Hepatic stellate cell (primary cell): Measurements from ENCODE around the gene RBM15B.
A peak's percentile ranks its signal among the peaks of the same experiment; 100 is the strongest.
"Not testable (repeated sequence)": the region's sequence is repeated elsewhere in the genome, so short reads cannot be mapped to it uniquely, and the experiment has no call there.

Source experiments
- DNase-seq: peaks from one replicate; pipeline ENCODE4 v3.0.0; 2011; ENCODE audit warnings: low spot score

Gene RBM15B

GRCh38 chr3:51378726-51379125, 12.4 kb upstream of the RBM15B start:
- no peak for DNase-seq

GRCh38 chr3:51379301-51379700, 11.8 kb upstream of the RBM15B start:
- no peak for DNase-seq

DNA sequence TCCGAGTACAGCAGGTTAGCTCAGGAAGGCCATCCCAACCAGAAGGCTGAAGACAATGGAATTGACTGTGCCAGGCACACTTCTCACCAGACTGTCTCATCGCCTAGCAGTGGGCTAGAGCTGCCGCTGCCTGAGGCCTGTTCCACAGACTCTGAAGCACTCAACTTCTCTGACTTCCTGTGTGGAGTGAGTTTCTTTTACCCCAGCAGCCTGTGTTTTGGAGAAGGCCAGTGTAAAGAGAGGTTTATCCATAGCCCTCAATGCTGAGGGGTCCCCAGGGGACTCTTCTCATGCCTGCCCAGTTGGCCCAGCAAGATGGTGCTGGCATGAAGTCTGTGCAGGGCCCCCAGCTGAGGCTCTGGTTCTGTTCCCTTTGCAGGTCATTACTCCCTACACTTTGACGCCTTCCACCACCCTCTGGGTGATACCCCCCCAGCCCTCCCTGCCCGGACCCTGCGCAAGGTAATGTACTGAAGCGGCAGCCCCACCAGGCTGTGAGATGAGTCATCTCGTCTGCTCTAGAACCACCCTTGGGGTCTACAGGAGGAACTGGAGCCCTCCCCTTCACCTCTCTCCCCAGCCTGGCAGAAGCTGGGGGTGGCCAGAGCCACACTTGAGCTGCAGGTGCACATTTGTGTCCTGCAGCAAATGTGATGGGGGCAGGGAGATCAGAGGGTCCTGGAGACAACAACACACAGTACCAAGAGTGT, 11.2 kb upstream of the RBM15B start:
- DNase-seq = no peak

DNA sequence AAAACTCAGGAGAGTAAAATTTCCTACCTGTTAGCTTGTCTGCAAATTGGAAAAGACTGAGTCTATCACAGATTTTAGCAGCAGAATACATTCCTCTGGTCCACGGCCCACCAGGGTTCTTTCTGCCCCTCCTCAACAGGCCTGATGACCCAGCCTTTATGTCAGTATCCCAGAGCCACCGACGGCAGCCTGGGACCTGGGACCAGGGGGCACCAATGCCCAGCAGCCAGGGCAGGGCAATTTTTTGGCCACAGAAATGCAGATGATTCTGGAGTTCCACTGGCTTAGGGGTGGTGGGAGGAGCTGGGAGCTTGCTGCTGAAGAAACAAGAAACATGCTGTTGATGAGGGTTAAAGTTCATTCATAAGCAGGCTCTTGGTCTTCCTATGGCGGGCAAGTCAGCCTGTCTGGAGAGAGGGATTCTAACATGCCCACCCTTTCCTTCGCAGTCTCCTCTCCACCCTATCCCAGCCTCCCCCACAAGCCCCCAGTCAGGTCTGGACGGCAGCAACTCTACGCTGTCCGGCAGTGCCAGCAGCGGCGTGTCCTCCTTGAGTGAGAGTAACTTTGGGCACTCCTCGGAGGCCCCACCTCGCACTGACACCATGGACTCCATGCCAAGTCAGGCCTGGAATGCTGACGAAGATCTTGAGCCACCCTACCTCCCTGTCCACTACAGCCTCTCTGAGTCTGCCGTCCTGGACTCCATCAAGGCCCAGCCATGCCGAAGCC, 10.3 kb upstream of the RBM15B start:
- DNase-seq = no peak

GRCh38 chr3:51381333-51381705, 9.8 kb upstream of the RBM15B start:
- DNase-seq = no peak

GRCh38 chr3:51382076-51382745, 8.9 kb upstream of the RBM15B start:
- no peak for DNase-seq

GRCh38 chr3:51382947-51383578, 8.0 kb upstream of the RBM15B start:
- DNase-seq = no peak

GRCh38 chr3:51384055-51384725, 6.9 kb upstream of the RBM15B start:
- DNase-seq = peak; percentile 58

DNA sequence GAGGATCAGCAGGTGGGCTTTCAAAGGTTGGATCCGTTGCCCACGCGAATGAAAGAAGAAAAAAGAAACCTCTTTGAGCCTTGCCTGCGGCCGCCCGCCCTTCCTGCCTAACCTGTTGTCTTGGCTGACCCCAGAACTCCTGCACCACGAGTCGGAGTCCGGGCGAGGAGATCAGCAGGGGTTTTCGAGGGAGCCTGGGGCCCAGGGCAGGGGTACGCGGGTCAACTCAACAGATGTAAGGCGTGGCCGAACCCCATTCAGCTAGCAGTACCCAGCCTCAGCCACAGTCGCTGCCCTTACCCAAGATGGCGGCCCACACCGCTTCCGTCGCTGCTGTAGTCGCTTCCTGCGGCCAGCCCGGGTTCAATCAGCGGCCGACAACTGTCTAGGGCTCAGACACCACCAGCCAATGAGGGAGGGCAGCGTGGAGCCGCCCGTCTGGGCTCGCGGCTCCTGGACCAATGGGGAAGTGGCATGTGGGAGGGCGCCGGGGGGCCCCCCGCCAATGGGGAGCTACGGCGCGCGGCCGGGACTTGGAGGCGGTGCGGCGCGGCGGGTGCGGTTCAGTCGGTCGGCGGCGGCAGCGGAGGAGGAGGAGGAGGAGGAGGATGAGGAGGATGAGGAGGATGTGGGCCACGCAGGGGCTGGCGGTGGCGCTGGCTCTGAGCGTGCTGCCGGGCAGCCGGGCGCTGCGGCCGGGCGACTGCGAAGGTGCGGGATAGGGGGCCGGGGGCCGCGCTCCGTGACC, 6.2 kb upstream of the RBM15B start, which contains the start of gene MANF:
MANF (plus strand) TSS at position 566 of the 748 bp plus-strand sequence; CDS start at position 618, 52 bp downstream.
- DNase-seq = peak; percentile 100

DNA sequence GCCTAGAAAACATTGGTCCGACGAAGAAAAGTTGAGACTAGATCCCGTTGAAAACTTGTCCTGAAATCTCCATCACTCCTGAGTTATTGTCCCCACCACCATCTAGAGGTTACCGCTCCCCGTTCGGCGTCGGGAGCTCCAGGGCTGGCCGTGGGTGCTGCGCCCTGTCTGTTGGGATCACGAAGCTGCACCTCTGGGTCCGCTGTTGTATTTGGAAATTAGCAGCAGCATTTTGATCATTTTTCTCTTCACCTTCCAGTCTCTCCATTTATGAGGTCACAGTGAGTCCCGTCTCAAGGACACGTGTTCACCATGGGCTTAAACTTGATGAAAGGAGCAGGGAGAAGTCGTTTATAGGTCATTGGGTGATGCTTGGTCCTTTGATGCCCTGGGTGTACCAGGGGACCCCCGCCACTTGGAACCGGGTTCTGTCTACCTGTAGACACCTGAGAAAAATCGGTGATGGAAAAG, 5.4 kb upstream of the RBM15B start:
- peak; percentile 35 for DNase-seq

DNA sequence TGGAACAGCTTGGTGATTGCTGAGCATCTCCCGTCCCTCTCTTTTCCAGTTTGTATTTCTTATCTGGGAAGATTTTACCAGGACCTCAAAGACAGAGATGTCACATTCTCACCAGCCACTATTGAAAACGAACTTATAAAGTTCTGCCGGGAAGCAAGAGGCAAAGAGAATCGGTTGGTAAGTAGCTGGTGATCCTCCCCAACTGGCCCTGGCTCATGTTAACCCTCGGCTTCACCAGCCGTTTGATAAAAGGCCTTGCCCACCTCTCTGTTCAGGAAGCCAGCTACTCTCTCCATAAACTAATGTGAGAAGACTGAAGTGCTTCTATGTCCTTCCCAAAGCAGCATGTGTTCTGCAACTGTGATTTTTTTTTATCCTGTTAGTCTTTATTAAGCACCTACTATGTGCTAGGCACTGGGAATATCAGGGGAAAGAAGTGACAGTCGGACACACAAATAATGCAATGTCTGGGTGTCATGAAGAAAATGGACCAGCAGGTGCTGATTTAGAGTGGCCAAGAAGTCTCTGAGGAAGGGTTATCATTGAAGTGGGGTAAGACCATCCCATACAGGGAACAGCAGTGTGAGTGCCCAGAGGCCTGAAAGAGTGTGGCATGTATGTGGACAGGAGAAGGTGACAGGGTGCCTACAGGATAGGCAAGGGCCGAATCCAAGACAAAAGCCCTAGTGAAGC, 4.8 kb upstream of the RBM15B start:
- no peak for DNase-seq

GRCh38 chr3:51386852-51387229, 4.2 kb upstream of the RBM15B start:
- no peak for DNase-seq

DNA sequence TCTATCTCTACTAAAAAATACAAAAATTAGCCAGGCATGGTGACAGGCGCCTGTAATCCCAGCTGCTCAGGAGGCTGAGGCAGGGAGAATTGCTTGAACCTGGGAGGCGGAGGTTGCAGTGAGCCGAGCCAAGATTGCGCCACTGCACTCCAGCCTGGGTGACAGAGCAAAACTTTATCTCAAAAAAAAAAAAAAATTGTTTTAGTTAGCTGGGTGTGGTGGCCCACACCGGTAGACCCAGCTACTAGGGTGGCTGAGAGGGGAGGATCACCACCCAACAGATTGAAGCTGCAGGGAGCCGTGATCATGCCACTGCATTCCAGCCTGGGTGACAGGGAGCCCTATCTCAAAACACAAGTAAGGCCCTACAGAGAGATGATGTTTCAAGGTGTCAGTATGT, 3.8 kb upstream of the RBM15B start:
- not testable (repeated sequence) for DNase-seq

DNA sequence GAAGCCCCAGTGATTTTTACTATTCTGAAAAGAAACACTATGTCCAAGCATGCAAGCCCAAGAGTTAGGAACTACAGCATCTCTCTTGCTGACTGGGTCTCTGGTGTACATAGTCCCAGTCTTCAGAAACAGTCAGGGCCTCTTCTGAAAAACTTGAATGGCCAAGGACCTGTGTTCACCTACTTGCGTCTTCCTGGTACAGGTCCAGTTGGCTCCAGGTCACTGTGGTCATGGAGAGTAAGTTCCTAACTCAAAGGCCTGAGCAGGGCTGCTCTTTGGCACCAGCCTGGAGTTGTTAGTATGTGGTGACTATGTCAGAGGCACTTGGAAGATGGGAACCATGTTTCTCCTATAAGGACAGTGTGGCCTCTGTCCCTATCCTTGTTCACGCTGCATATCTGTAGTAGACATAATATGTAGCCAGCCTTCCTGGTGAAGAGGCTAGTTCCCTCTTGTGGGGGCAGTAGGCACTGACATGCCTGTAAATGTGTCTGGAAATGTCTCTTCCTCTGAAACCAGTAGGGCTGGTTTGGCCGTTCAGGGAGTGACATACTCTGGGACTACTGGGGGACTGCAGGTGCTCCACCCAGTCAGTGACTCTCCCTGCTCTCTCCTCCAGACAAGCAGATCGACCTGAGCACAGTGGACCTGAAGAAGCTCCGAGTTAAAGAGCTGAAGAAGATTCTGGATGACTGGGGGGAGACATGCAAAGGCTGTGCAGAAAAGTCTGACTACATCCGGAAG, 2.6 kb upstream of the RBM15B start:
- DNase-seq = no peak

DNA sequence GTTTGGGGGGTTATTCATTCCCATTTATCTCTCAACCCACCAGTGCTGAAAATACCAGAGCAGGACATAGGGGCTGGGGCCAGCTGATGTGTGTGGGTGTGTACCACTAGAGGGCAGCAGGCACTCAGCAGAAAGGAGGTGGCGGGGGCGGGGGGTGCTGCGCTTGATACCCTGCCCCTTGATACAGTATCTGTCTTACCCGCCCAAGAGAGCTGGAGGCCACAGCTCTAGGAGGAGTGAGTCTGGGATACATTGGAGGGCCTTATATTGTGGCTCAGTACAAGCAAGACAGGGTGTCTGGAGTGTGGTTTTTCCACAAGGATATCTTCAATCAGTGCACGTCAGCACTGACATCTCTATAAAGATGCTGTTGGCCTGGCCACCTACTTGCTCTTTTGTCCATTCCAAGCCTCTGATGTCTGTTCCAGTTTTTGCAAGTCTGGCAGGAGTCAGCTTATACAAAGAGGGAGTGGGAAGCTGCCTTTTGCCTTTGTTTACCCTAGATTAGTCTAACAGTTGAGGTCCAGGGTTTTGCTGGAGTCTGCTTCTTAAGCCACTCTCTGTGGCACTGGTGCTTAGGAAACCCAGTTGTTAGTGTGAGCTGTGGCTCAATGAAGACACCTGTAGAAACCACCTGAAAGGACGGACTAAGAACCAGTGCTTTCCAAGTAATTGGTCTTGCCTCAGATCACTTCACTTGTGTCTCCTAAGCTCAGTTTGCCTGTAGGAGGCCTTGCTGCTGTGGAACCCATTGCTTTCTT, 1.5 kb upstream of the RBM15B start:
- peak; percentile 66 for DNase-seq

DNA sequence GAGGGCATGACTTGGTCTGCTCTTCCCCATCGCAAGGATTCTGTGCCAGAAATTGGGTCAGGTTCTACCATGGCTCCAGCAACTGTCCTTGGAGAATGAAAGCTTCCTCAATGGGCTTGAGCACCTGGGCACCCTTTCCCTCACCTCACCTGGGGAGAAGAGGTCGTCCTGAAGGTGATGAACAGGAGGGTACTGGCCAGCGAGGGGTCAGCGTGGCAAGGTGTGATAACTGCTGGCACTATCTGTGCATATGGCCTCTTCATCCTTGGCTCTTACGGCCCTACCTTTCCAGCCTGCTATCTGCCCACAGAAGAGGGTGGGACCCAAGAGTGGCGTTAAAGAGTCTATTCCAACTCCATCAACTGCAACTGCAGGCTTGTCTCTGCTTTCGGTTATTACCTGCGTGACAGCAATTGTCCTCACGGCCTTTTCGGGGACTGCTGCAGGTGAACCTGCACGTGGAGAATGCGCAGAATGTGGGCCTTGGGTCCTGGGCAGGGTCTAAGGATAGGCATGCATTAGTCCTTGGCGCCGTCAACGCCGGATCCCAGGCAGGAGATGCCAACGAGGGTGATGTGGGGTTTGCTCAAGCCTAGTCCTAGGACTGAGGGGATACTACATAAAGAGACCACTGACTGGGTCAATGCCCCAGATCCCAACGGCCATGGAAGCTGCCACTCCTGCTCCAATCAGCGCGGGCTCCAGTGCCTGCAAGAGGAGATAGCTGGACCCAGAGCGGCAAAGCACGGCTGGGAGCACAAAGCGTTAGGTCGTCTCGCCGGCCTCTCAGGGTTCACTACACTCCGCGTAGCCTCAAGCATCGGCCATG, 625 bp upstream of the RBM15B start:
- DNase-seq = no peak

- peak; percentile 43 for DNase-seq
Measured at GRCh38 chr3:51391566-51392354, 675 bp downstream of the RBM15B start.
